DMS114 treated with DMSO at 0.1 percent for 48 hours (cell line): ENCODE measurements around the gene PRPF40B.

ENCODE experiments used
- DNase-seq: peaks from one replicate; lab custom pipeline; 2025; ENCODE audit not compliant: unreplicated experiment; lab: John Stamatoyannopoulos, UW

The PRPF40B gene

GRCh38 chr12:49658276-49658675 is 34.9 kb downstream of the PRPF40B start:
- DNase-seq = no peak

- no peak for DNase-seq
Observed at GRCh38 chr12:49659753-49660152, 36.4 kb downstream of the PRPF40B start.

GRCh38 chr12:49661191-49661590 is 37.8 kb downstream of the PRPF40B start:
- no peak for DNase-seq

GRCh38 chr12:49661746-49662145 is 38.4 kb downstream of the PRPF40B start:
- no peak for DNase-seq

- no peak for DNase-seq
Observed at GRCh38 chr12:49662998-49663843, 39.9 kb downstream of the PRPF40B start.

- no peak for DNase-seq
Observed at GRCh38 chr12:49664167-49664566, 40.8 kb downstream of the PRPF40B start.

GRCh38 chr12:49664591-49665239 is 41.4 kb downstream of the PRPF40B start:
- no peak for DNase-seq

GRCh38 chr12:49665384-49665783 is 42.0 kb downstream of the PRPF40B start:
- no peak for DNase-seq

- no peak for DNase-seq
Observed at GRCh38 chr12:49666176-49666575, 42.8 kb downstream of the PRPF40B start.

GRCh38 chr12:49667325-49668090 is 44.1 kb downstream of the PRPF40B start:
- no peak for DNase-seq

- no peak for DNase-seq
Observed at GRCh38 chr12:49669796-49670195, 46.4 kb downstream of the PRPF40B start.

- DNase-seq = no peak
Observed at GRCh38 chr12:49671031-49671765, 47.8 kb downstream of the PRPF40B start.

- no peak for DNase-seq
Observed at GRCh38 chr12:49672301-49673217, 49.2 kb downstream of the PRPF40B start.

GRCh38 chr12:49673446-49674317 is 50.3 kb downstream of the PRPF40B start:
- no peak for DNase-seq

GRCh38 chr12:49674318-49674981 is 51.1 kb downstream of the PRPF40B start:
- no peak for DNase-seq

GRCh38 chr12:49675137-49675536 is 51.8 kb downstream of the PRPF40B start:
- DNase-seq = no peak

GRCh38 chr12:49678711-49679110 is 55.4 kb downstream of the PRPF40B start:
- DNase-seq = no peak

GRCh38 chr12:49680075-49680474 is 56.7 kb downstream of the PRPF40B start:
- DNase-seq = no peak
